ENCODE measurements around the gene HOXA4. TPM values are rescaled to one million over a fixed set of nuclear protein-coding genes. Genes with fewer than 3 reads are reported as not detected.

The HOXA4 gene
- total and polyA plus RNA-seq, 2 of the 4 experiments (the other 2 are of a cell fraction): 0.36 to 8.0 TPM

DNA sequence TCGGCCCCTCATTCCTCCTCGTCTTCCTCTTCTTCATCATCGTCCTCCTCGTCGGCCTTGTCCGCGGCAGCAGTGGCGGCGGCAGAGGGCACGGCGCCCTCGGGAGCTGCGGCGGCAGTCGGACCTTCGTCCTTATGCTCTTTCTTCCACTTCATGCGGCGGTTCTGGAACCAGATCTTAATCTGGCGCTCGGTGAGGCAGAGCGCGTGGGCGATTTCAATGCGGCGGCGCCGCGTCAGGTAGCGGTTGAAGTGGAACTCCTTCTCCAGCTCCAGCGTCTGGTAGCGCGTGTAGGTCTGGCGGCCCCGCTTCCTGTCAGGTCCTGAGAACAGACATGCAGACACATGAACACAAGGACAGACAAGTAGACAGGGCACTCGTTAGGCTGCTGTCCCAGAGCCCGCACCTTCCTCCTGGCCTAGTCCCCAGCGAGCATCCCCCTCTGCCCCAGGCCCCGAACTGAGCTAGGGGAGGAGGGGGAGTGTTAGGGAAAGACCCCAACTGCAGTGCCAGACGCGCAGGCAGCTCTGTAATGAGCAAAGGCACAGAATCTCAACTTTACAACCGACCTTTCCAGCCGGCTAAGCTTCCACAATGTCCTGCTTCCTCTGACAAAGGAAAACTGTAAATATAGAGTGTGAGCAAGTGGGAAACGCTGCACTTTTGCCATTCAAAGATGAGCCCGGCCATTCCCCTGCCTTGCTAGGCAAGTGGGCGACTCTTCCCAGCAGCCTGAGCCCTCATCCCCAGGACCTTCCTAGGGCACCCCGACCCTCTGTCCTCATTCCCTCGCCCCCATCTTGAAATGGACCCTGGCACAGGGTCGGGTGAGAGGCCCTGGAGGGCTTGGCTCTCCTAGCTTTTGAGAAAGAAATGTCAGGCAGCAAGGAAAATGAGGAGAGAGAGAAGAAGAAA lies 24.6 kb upstream of the HOXA4 start:
- Histone ChIP-seq H2BK120ac (ENCODE audit: low read depth, low read length) (no peak overlapping the region), H3K18ac (ENCODE audit: low read depth, low read length) (no peak overlapping the region), H3K4me3 (ENCODE audit: insufficient read depth, low read depth, low read length) (peak overlapping the region; percentile 69; the same call in 1 of the 2 replicates), H3K79me1 (ENCODE audit: low read depth in 1 of 2, low read length in 2 of 2) (0 out of 4 replicates have a peak, but pooled peaks cover 0 to 10% of the 10 kb centered on the region in 2 experiments), H3K56ac (ENCODE audit: extremely low read depth, insufficient read depth, low read length) (no peak overlapping the region), H3K14ac (replicated peaks; ENCODE audit: low read depth, low read length) (0 out of 2 replicates have a peak overlapping the region, but pooled peaks have one; percentile 8), H2AFZ (replicated peaks; ENCODE audit: low read length, poor library complexity) (peak overlapping the region; percentile 38), H4K91ac (ENCODE audit: insufficient read depth, low read depth, low read length) (no peak overlapping the region), H3K9me3 (ENCODE audit: control insufficient read depth, insufficient read depth, low read length) (no peaks in the 10 kb centered on the region), H3K9me1 (ENCODE audit: insufficient read depth, low read length) (peaks cover 3% of the 10 kb centered on the region; the same call in 1 of the 2 replicates), H4K8ac (ENCODE audit: low read depth in 2 of 2, low read length in 2 of 2) (peak overlapping the region; percentile 6 to 90; a peak in 2 of 4 replicates), H2AK5ac (ENCODE audit: low read depth, low read length) (no peak overlapping the region), H3K27me3 (ENCODE audit: control insufficient read depth, insufficient read depth, low read length) (no peaks in the 10 kb centered on the region; the same call in 1 of the 2 replicates), H3K4me1 (ENCODE audit: control insufficient read depth, insufficient read depth, low read length) (peaks cover 6% of the 10 kb centered on the region; the same call in 1 of the 2 replicates), H3K4ac (ENCODE audit: low read depth, low read length) (0 out of 2 replicates have a peak overlapping the region, but pooled peaks have one; percentile 3), H4K5ac (ENCODE audit: low read depth, low read length) (no peak overlapping the region; the same call in 1 of the 2 replicates), H2AK9ac (replicated peaks; ENCODE audit: low read depth, low read length, poor library complexity) (no peak overlapping the region), H4K20me1 (ENCODE audit: insufficient read depth, low read length) (no peaks in the 10 kb centered on the region), H3K23ac (ENCODE audit: low read depth, low read length) (peak overlapping the region; percentile 7; the same call in 1 of the 2 replicates), H2BK5ac (ENCODE audit: low read depth, low read length, poor library complexity, severe bottlenecking) (no peak overlapping the region), H3K27ac (ENCODE audit: insufficient read depth, low read length) (peak overlapping the region; percentile 34), H2BK15ac (ENCODE audit: low read depth, low read length) (no peak overlapping the region), H3K4me2 (ENCODE audit: low read depth, low read length) (peak overlapping the region; percentile 88), H2BK20ac (ENCODE audit: low read depth, low read length) (no peak overlapping the region), H3K36me3 (ENCODE audit: control insufficient read depth, insufficient read depth, low read length) (no peaks in the 10 kb centered on the region), H3K9ac (ENCODE audit: low read depth, low read length) (peak overlapping the region; percentile 44; the same call in 1 of the 2 replicates)
- ChIA-PET POLR2A (ENCODE audit: unreplicated experiment) (no interaction called here), CTCF (no interaction called here)
- DNase-seq (no peak), ATAC-seq (ENCODE audit: low read depth) (no peak)
- BruUV-seq (replicated peaks): no TSS peak
- WGBS, 2 experiments (ENCODE audit: extremely low coverage in 2 of 2, insufficient read length in 1 of 2): 61% methylated on average over 32 of the region's 48 CpGs; no CpG with 5 or more reads in 1 of the 2 experiments
- intact Hi-C loops (cut with micrococcal nuclease) (no loop called here), dilution Hi-C loops (cut with HindIII; ENCODE audit: low sequenced_read_pairs, unreplicated experiment) (no loop called here), in situ Hi-C loops (cut with MboI; ENCODE audit: low sequenced_read_pairs) (loop anchor here (5.0 kb wide), 2 partner anchors 788 to 1303 kb away; no protein-coding TSS in a partner anchor)
- no peak for TF ChIP-seq RFX5 (IDR thresholded peaks at IDR 0.05; ENCODE audit: low read depth, low read length)
- no peak for TF ChIP-seq RCOR1 (IDR thresholded peaks at IDR 0.05; ENCODE audit: insufficient replicate concordance, low read length)
- no peak for TF ChIP-seq BHLHE40 (IDR thresholded peaks at IDR 0.05; ENCODE audit: low read depth, low read length)

Data from IMR-90 (cell line).